Right lobe of liver (tissue), 6 donors: Measurements from ENCODE around the gene SLC16A10. TPM values are rescaled to one million over a fixed set of nuclear protein-coding genes. Genes with fewer than 3 reads are reported as not detected.
"Not testable (repeated sequence)": the region's sequence is repeated elsewhere in the genome, so short reads cannot be mapped to it uniquely, and the experiment has no call there.

Experiments
- ATAC-seq, 4 donors: fragments of 200-7000 bp; cut with Tn5 transposase; one replicate each; pipeline ENCODE4 v1.9.1; 2020; ENCODE audit warnings: mild to moderate bottlenecking in 4 of 4, moderate library complexity in 4 of 4
- DNase-seq, 3 donors: peaks; one replicate each; pipeline ENCODE4 v3.0.0-alpha.2; 2020
- H3K27ac ChIP-seq, 3 donors: fragments of 200-600 bp; one replicate each; pipeline ENCODE4 v1.8.0; 2022
- H3K27me3 ChIP-seq, 2 donors: fragments of 200-600 bp; one replicate each; pipeline ENCODE4 v1.8.0; 2022
- H3K36me3 ChIP-seq, 4 donors: fragments of 200-600 bp; sonication (generic) in 1 of 4; one replicate each; pipeline versions ENCODE4 v1.5.1 to v1.8.0; 2017 to 2022; ENCODE audit warnings: control low read depth in 1 of 4
- H3K4me1 ChIP-seq, 4 donors: fragments of 200-600 bp; sonication (generic) in 1 of 4; one replicate each; pipeline versions ENCODE4 v1.5.1 to v1.8.0; 2017 to 2022; ENCODE audit warnings: control low read depth in 1 of 4
- H3K4me3 ChIP-seq, 3 donors: fragments of 200-600 bp; one replicate each; pipeline ENCODE4 v1.8.0; 2022
- H3K9me3 ChIP-seq, 4 donors: fragments of 200-600 bp; sonication (generic) in 1 of 4; one replicate each; pipeline versions ENCODE4 v1.5.1 to v1.8.0; 2017 to 2022; ENCODE audit warnings: control low read depth in 1 of 4
- CTCF ChIP-seq, 4 donors: fragments of 200-600 bp in 3 of 4; fragments of 450-650 bp in 1 of 4; IDR thresholded peaks; one replicate each; pipeline versions ENCODE4 v1.5.1 to v1.8.0; 2016 to 2022; ENCODE audit warnings: antibody characterized with exemption in 4 of 4, mild to moderate bottlenecking in 2 of 4
- POLR2A ChIP-seq: fragments of 450-650 bp; IDR thresholded peaks from one replicate; pipeline ENCODE4 v1.6.1; 2017; ENCODE audit warnings: antibody characterized with exemption, mild to moderate bottlenecking
- WGBS: methylation state at CpG from one replicate; pipeline ENCODE4 v1.1.6; 2018; ENCODE audit warnings: low coverage, low lambda C conversion rate; ENCODE audit not compliant: insufficient coverage; ENCODE audit errors: missing lambda C conversion rate; 5-methylcytosine and 5-hydroxymethylcytosine counted together
- intact Hi-C, 2 donors: fragments of 100-400 bp; cut with DNase I; formaldehyde crosslinking; loops; one replicate each; pipeline versions ENCODE4 v1.11.2 to v1.14.1; 2022
- total RNA-seq, 6 experiments: library from RNA; depleted of rRNA in 2 of 6; stranded (reverse); fragments of >200 nt in 2 of 6; fragmentation: NEBNext Ultra II Directional in 3 of 6; extraction: Animal tissue kit (Norgen Biotek cat#: 25700) in 3 of 6; gene quantifications; one replicate each; pipeline versions ENCODE4 v1.1.0 to v1.2.4, GENCODE V29; 2016 to 2023
- donor health status: DM: no; HTN: yes; CAD: no.
- donor health status: DM: no; HTN: no; CAD: no.
- donor health status: DM: no; HTN: no; CAD: no.
- donor health status: DM: no; HTN: yes; CAD: no.
- donor health status: DM: no; HTN: yes; CAD: no.

SLC16A10 gene
- total RNA-seq, 6 experiments from 2014 or later, result 2.9 to 15.8 (median 6.6) TPM

- intact Hi-C loops, result no loop called here
- Histone ChIP-seq H3K27ac (no peak overlapping the region), H3K27me3 (no peaks in the 10 kb centered on the region), H3K4me1 (no peaks in the 10 kb centered on the region), H3K36me3 (no peaks in the 10 kb centered on the region), H3K9me3 (no peaks in the 10 kb centered on the region), H3K4me3 (no peak overlapping the region)
- WGBS, result 94% methylated on average over 3 of the region's 4 CpGs
- DNase-seq (no peak), ATAC-seq (no peak)
- no peak for TF ChIP-seq CTCF (IDR thresholded peaks at IDR 0.05)
These were observed 34.6 kb downstream of the SLC16A10 start for GRCh38 chr6:111121789-111122350.

GRCh38 chr6:111122458-111123286 is 35.4 kb downstream of the SLC16A10 start:
- 78% methylated on average over 6 of the region's 7 CpGs for WGBS
- Histone ChIP-seq H3K4me3 (no peak overlapping the region), H3K27me3 (no peaks in the 10 kb centered on the region), H3K4me1 (no peaks in the 10 kb centered on the region), H3K27ac (no peak overlapping the region), H3K9me3 (no peaks in the 10 kb centered on the region), H3K36me3 (no peaks in the 10 kb centered on the region)
- no peak for TF ChIP-seq CTCF (IDR thresholded peaks at IDR 0.05)
- TF ChIP-seq POLR2A, result no peak
- ATAC-seq (no peak), DNase-seq (no peak)
- intact Hi-C loops, result no loop called here

- 82% methylated on average over 4 of the region's 4 CpGs for WGBS
- no peak for DNase-seq
- TF ChIP-seq POLR2A (no peak), CTCF (IDR thresholded peaks at IDR 0.05) (no peak)
- intact Hi-C loops, result no loop called here
- Histone ChIP-seq H3K36me3 (no peaks in the 10 kb centered on the region), H3K4me3 (no peak overlapping the region), H3K9me3 (no peaks in the 10 kb centered on the region), H3K4me1 (peaks cover 0 to 5% (median 0%) of the 10 kb centered on the region in 4 donors), H3K27ac (no peak overlapping the region), H3K27me3 (no peaks in the 10 kb centered on the region)
- ATAC-seq, result no peak
These were observed 37.1 kb downstream of the SLC16A10 start for GRCh38 chr6:111124406-111124805.

- intact Hi-C loops, result no loop called here
- no peak overlapping the region for H3K27ac ChIP-seq
- H3K36me3 ChIP-seq, result no peaks in the 10 kb centered on the region
- ATAC-seq, result peak; percentile 62 to 84 (median 72)
- H3K4me1 ChIP-seq, result peaks cover 0 to 12% (median 4%) of the 10 kb centered on the region in 4 donors
- H3K27me3 ChIP-seq, result no peaks in the 10 kb centered on the region
- no peaks in the 10 kb centered on the region for H3K9me3 ChIP-seq
- DNase-seq, result peak in 1 of 3 donors; percentile 66
- TF ChIP-seq POLR2A (no peak), CTCF (IDR thresholded peaks at IDR 0.05) (no peak)
- no peak overlapping the region for H3K4me3 ChIP-seq
- WGBS, result 14% methylated on average over 1 of the region's 1 CpG
These were observed 41.7 kb downstream of the SLC16A10 start for GRCh38 chr6:111129013-111129412.

- H3K4me3 ChIP-seq, intact Hi-C loops, H3K9me3 ChIP-seq, DNase-seq, H3K27ac ChIP-seq, H3K27me3 ChIP-seq, ATAC-seq, H3K36me3 ChIP-seq: not testable (repeated sequence)
- 91% methylated on average over 6 of the region's 11 CpGs for WGBS
- peaks cover 0 to 12% (median 4%) of the 10 kb centered on the region in 4 donors for H3K4me1 ChIP-seq
These were observed 43.7 kb downstream of the SLC16A10 start for GRCh38 chr6:111131018-111131417.

- H3K36me3 ChIP-seq, intact Hi-C loops, H3K27me3 ChIP-seq, H3K4me3 ChIP-seq, ATAC-seq, DNase-seq, H3K9me3 ChIP-seq: not testable (repeated sequence)
- WGBS, result 16% methylated on average over 2 of the region's 2 CpGs
- H3K27ac ChIP-seq, result peak overlapping the region in 1 of 3 donors; percentile 10
- peaks cover 0 to 12% (median 4%) of the 10 kb centered on the region in 4 donors for H3K4me1 ChIP-seq
These were observed 45.4 kb downstream of the SLC16A10 start for GRCh38 chr6:111132669-111133068.

GRCh38 chr6:111134236-111134869 is 47.0 kb downstream of the SLC16A10 start:
- ATAC-seq, H3K4me3 ChIP-seq, H3K27me3 ChIP-seq, DNase-seq, H3K4me1 ChIP-seq, H3K9me3 ChIP-seq, H3K27ac ChIP-seq, H3K36me3 ChIP-seq, intact Hi-C loops: not testable (repeated sequence)
- 79% methylated on average over 4 of the region's 6 CpGs for WGBS
